Tibial nerve (tissue), 4 donors: ENCODE data around the gene FABP6. TPM values are rescaled to one million over a fixed set of nuclear protein-coding genes. Genes with fewer than 3 reads are reported as not detected.
A peak's percentile ranks its signal among the peaks of the same experiment; 100 is the strongest.

Source experiments
- DNase-seq, 2 donors: peaks; one replicate each; pipeline ENCODE4 v3.0.0-alpha.2; 2019; ENCODE audit warnings: low spot score in 2 of 2
- H3K27ac ChIP-seq, 4 donors: fragments of 200-600 bp; sonication (generic) in 3 of 4; one replicate each; pipeline ENCODE4 v1.5.1; 2017 to 2019; ENCODE audit warnings: mild to moderate bottlenecking in 1 of 4
- H3K27me3 ChIP-seq, 2 donors: fragments of 200-600 bp; sonication (generic) in 1 of 2; one replicate each; pipeline versions ENCODE4 v1.5.1 to v1.6.0; 2017 to 2019
- H3K36me3 ChIP-seq, 3 donors: fragments of 200-600 bp; sonication (generic); one replicate each; pipeline ENCODE4 v1.5.1; 2018 to 2019
- H3K4me1 ChIP-seq, 4 donors: fragments of 200-600 bp; sonication (generic) in 3 of 4; one replicate each; pipeline ENCODE4 v1.5.1; 2017 to 2019
- H3K4me3 ChIP-seq, 4 donors: fragments of 200-600 bp; sonication (generic) in 3 of 4; one replicate each; pipeline ENCODE4 v1.5.1; 2017 to 2019; ENCODE audit warnings: mild to moderate bottlenecking in 1 of 4, moderate library complexity in 1 of 4
- H3K9me3 ChIP-seq, 4 donors: fragments of 200-600 bp; sonication (generic) in 3 of 4; one replicate each; pipeline ENCODE4 v1.5.1; 2017 to 2019
- CTCF ChIP-seq, 5 experiments: fragments of 200-600 bp in 3 of 5; fragments of 450-650 bp in 2 of 5; sonication (generic) in 3 of 5; IDR thresholded peaks; one replicate each; pipeline ENCODE4 v1.5.1; 2016 to 2019; ENCODE audit warnings: antibody characterized with exemption in 5 of 5, mild to moderate bottlenecking in 3 of 5, moderate library complexity in 2 of 5
- EP300 ChIP-seq, 2 donors: sonication (generic); formaldehyde crosslinking; IDR thresholded peaks; one replicate each; pipeline ENCODE4 v1.6.1; 2017; ENCODE audit warnings: antibody characterized with exemption in 2 of 2, mild to moderate bottlenecking in 1 of 2
- POLR2A ChIP-seq, 2 donors: fragments of 450-650 bp; IDR thresholded peaks; one replicate each; pipeline ENCODE4 v1.6.1; 2017; ENCODE audit warnings: antibody characterized with exemption in 2 of 2, mild to moderate bottlenecking in 2 of 2, moderate library complexity in 2 of 2
- WGBS, 2 donors: methylation state at CpG; one replicate each; pipeline ENCODE4 v1.1.5; 2018; 5-methylcytosine and 5-hydroxymethylcytosine counted together
- total RNA-seq, 4 donors: library from RNA; depleted of rRNA; stranded (reverse); fragments of >200 nt; gene quantifications; one replicate each; pipeline ENCODE4 v1.1.0, GENCODE V29; 2016

Gene FABP6
- total RNA-seq, 4 donors from 2014 or later, result not detected

GRCh38 chr5:160263326-160263855, 34.1 kb downstream of the FABP6 start:
- 75 to 76% methylated on average over 4 of the region's 4 CpGs for WGBS, 2 donors
- H3K4me1 ChIP-seq, result peaks cover 0 to 18% (median 8%) of the 10 kb centered on the region in 4 donors
- TF ChIP-seq POLR2A (IDR thresholded peaks at IDR 0.05), result no peak
- no peaks in the 10 kb centered on the region for H3K27me3 ChIP-seq
- H3K9me3 ChIP-seq, result no peaks in the 10 kb centered on the region
- no peak overlapping the region for H3K4me3 ChIP-seq
- H3K36me3 ChIP-seq, result peaks cover 0 to 12% (median 0%) of the 10 kb centered on the region in 3 donors
- no peak for DNase-seq
- no peak overlapping the region for H3K27ac ChIP-seq

GRCh38 chr5:160266044-160266443, 36.7 kb downstream of the FABP6 start:
- H3K9me3 ChIP-seq, result no peaks in the 10 kb centered on the region
- H3K36me3 ChIP-seq, result no peaks in the 10 kb centered on the region
- no peak for DNase-seq
- H3K27ac ChIP-seq, result no peak overlapping the region
- no peaks in the 10 kb centered on the region for H3K27me3 ChIP-seq
- TF ChIP-seq CTCF (IDR thresholded peaks at IDR 0.05) (no peak), EP300 (IDR thresholded peaks at IDR 0.05) (no peak)
- WGBS, 2 donors, result 83 to 86% methylated on average over 5 of the region's 5 CpGs
- peaks cover 0 to 26% (median 13%) of the 10 kb centered on the region in 4 donors for H3K4me1 ChIP-seq
- no peak overlapping the region for H3K4me3 ChIP-seq

GRCh38 chr5:160266752-160267345, 37.5 kb downstream of the FABP6 start:
- H3K36me3 ChIP-seq, result no peaks in the 10 kb centered on the region
- H3K4me3 ChIP-seq, result no peak overlapping the region
- H3K27ac ChIP-seq, result no peak overlapping the region
- whole genome bisulfite sequencing, 2 donors, result 68 to 69% methylated on average over 9 of the region's 9 CpGs
- no peaks in the 10 kb centered on the region for H3K27me3 ChIP-seq
- TF ChIP-seq EP300 (IDR thresholded peaks at IDR 0.05) (no peak), CTCF (IDR thresholded peaks at IDR 0.05) (no peak), POLR2A (IDR thresholded peaks at IDR 0.05) (no peak)
- no peak for DNase-seq
- no peaks in the 10 kb centered on the region for H3K9me3 ChIP-seq
- peaks cover 0 to 22% (median 10%) of the 10 kb centered on the region in 4 donors for H3K4me1 ChIP-seq

GRCh38 chr5:160268121-160268520, 38.8 kb downstream of the FABP6 start:
- H3K36me3 ChIP-seq, result no peaks in the 10 kb centered on the region
- H3K27ac ChIP-seq, result no peak overlapping the region
- WGBS, 2 donors, result 91 to 96% methylated on average over 5 of the region's 5 CpGs
- H3K9me3 ChIP-seq, result no peaks in the 10 kb centered on the region
- TF ChIP-seq CTCF (IDR thresholded peaks at IDR 0.05) (no peak), POLR2A (IDR thresholded peaks at IDR 0.05) (no peak), EP300 (IDR thresholded peaks at IDR 0.05) (no peak)
- H3K4me3 ChIP-seq, result no peak overlapping the region
- DNase-seq, result no peak
- peaks cover 0 to 12% (median 6%) of the 10 kb centered on the region in 4 donors for H3K4me1 ChIP-seq
- no peaks in the 10 kb centered on the region for H3K27me3 ChIP-seq

GRCh38 chr5:160269017-160269416, 39.7 kb downstream of the FABP6 start:
- peak; percentile 54 to 75 for DNase-seq
- no peaks in the 10 kb centered on the region for H3K36me3 ChIP-seq
- WGBS, 2 donors, result 20 to 21% methylated on average over 9 to 10 of the region's 10 CpGs
- no peak overlapping the region for H3K4me3 ChIP-seq
- H3K27ac ChIP-seq, result peak overlapping the region in 1 of 4 donors; percentile 20
- no peaks in the 10 kb centered on the region for H3K9me3 ChIP-seq
- TF ChIP-seq EP300 (IDR thresholded peaks at IDR 0.05), result peak; percentile 33 to 73
- TF ChIP-seq CTCF (IDR thresholded peaks at IDR 0.05), result no peak
- peaks cover 0 to 12% (median 6%) of the 10 kb centered on the region in 4 donors for H3K4me1 ChIP-seq
- H3K27me3 ChIP-seq, result no peaks in the 10 kb centered on the region
